Fibroblast of lung (primary cell): Measurements from ENCODE around the gene MIGA2. TPM values are rescaled to one million over a fixed set of nuclear protein-coding genes. Genes with fewer than 3 reads are reported as not detected.

Experiments
- DNase-seq, 2 donors: peaks; one replicate each; pipeline versions ENCODE4 v3.0.0 to v3.0.0-alpha.2; 2010; ENCODE audit warnings: low read depth in 2 of 2
- H2AFZ ChIP-seq: 2 replicates; pipeline ENCODE4 v1.5.1; 2012; ENCODE audit warnings: low read length, control low read depth, inconsistent platforms
- H3K27ac ChIP-seq: 2 replicates; pipeline ENCODE4 v1.5.1; 2011; ENCODE audit warnings: low read length, control low read depth; ENCODE audit not compliant: insufficient read depth
- H3K27me3 ChIP-seq: 2 replicates; pipeline ENCODE4 v1.5.1; 2011; ENCODE audit warnings: mild to moderate bottlenecking, low read length; ENCODE audit not compliant: control insufficient read depth, insufficient read depth
- H3K36me3 ChIP-seq: 2 replicates; pipeline ENCODE4 v1.5.1; 2011; ENCODE audit warnings: low read length; ENCODE audit not compliant: control insufficient read depth, insufficient read depth
- H3K4me1 ChIP-seq: 2 replicates; pipeline ENCODE4 v1.5.1; 2011; ENCODE audit warnings: low read length; ENCODE audit not compliant: control insufficient read depth, insufficient read depth; ENCODE audit errors: extremely low read depth
- H3K4me2 ChIP-seq: 2 replicates; pipeline ENCODE4 v1.5.1; 2011; ENCODE audit warnings: low read length, control low read depth; ENCODE audit not compliant: insufficient read depth; ENCODE audit errors: extremely low read depth
- H3K4me3 ChIP-seq, 4 experiments: fragments of 200-600 bp in 1 of 4; sonication (generic) in 1 of 4; replicated peaks in 1 of 4; 2 replicates each; pipeline ENCODE4 v1.5.1; 2011 to 2016; ENCODE audit warnings: low read length in 4 of 4, low read depth in 3 of 4, mild to moderate bottlenecking in 3 of 4, control low read depth in 2 of 4, inconsistent platforms in 1 of 4, mixed read lengths in 1 of 4; ENCODE audit not compliant: insufficient read depth in 1 of 4; ENCODE audit errors: control extremely low read depth in 1 of 4
- H3K79me2 ChIP-seq: 2 replicates; pipeline ENCODE4 v1.5.1; 2012; ENCODE audit warnings: mild to moderate bottlenecking, low read length, inconsistent platforms; ENCODE audit not compliant: control insufficient read depth, insufficient read depth
- H3K9ac ChIP-seq: 2 replicates; pipeline ENCODE4 v1.5.1; 2011; ENCODE audit warnings: mild to moderate bottlenecking, low read length, control low read depth; ENCODE audit not compliant: insufficient read depth
- H3K9me3 ChIP-seq: 2 replicates; pipeline ENCODE4 v1.5.1; 2012; ENCODE audit warnings: low read depth, low read length; ENCODE audit not compliant: control insufficient read depth, insufficient read depth
- H4K20me1 ChIP-seq: 2 replicates; pipeline ENCODE4 v1.5.1; 2011; ENCODE audit warnings: low read length; ENCODE audit not compliant: control insufficient read depth, insufficient read depth; ENCODE audit errors: extremely low read depth
- EZH2 ChIP-seq: IDR thresholded peaks from 2 replicates; pipeline ENCODE4 v1.5.1; 2012; ENCODE audit warnings: low read length, control low read depth, mild to moderate bottlenecking; ENCODE audit errors: missing control alignments
- polyA plus RNA-seq, 2 donors: library from polyadenylated mRNA; depleted of rRNA in 1 of 2; stranded (reverse) in 1 of 2; unstranded in 1 of 2; fragments of >200 nt; gene quantifications; 2 replicates each; pipeline ENCODE4 v1.2.1, GENCODE V29; 2011 to 2012; ENCODE audit warnings: missing spikeins in 1 of 2
- total RNA-seq: library from RNA; depleted of rRNA; stranded (reverse); fragments of >200 nt; gene quantifications from 2 replicates; pipeline ENCODE4 v1.2.1, GENCODE V29; 2014
- TF ChIP-seq, protein P1 (sequence below), 2 donors: IDR thresholded peaks in 1 of 2; conservative IDR thresholded peaks in 1 of 2; 1 replicate in 1 of 2; 2 replicates in 1 of 2; pipeline ENCODE4 v1.5.1; 2011 to 2012; ENCODE audit warnings: low read length in 2 of 2, control low read depth in 1 of 2, inconsistent platforms in 1 of 2, low read depth in 1 of 2, mild to moderate bottlenecking in 1 of 2

Gene MIGA2
- total and polyA plus RNA-seq, 2 donors (not counting 1 experiment from before 2014, with no cell fraction given): 9.8 to 23.3 TPM

DNA sequence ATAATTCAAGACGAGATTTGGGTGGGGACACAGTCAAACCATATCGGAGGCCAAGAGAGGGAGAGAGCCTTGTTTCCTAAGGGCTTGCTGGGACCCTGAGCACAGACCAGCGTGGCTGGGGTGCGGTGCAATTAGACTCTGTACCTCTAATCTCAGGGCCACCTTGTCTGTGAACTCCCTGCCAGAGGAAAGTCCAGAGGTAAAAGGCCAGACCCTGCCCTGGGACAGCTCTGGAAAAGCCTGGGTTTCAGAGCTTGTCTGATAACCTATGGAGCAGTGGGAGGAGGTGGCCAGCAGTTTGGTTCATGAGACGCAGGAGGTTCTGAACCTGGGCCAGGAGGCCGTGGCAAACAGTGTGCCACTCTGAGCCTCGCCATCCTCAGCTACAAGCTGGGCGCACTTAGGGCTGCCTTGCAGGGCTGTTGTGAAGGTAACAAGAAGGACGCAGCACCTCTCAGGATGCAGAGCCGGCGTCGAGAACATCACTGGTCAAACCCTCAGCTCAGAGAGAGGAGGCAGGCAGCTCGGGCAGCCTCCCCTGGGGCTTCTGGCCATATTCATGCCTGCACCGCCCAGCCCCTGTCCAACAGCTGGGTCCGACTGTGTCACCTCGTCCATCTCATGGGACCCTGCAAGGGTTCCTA is 39.7 kb downstream of the MIGA2 start:
- no peaks in the 10 kb centered on the region for H3K4me1 ChIP-seq
- no peaks in the 10 kb centered on the region for H3K27me3 ChIP-seq
- H3K27ac ChIP-seq: no peak overlapping the region
- no peaks in the 10 kb centered on the region for H3K79me2 ChIP-seq
- H3K9ac ChIP-seq: no peak overlapping the region
- no peak overlapping the region for H2AFZ ChIP-seq
- H3K36me3 ChIP-seq: no peaks in the 10 kb centered on the region
- H3K9me3 ChIP-seq: no peaks in the 10 kb centered on the region
- H3K4me3 ChIP-seq: no peak overlapping the region
- H4K20me1 ChIP-seq: no peaks in the 10 kb centered on the region
- no peak overlapping the region for H3K4me2 ChIP-seq
- TF ChIP-seq, protein P1, sequence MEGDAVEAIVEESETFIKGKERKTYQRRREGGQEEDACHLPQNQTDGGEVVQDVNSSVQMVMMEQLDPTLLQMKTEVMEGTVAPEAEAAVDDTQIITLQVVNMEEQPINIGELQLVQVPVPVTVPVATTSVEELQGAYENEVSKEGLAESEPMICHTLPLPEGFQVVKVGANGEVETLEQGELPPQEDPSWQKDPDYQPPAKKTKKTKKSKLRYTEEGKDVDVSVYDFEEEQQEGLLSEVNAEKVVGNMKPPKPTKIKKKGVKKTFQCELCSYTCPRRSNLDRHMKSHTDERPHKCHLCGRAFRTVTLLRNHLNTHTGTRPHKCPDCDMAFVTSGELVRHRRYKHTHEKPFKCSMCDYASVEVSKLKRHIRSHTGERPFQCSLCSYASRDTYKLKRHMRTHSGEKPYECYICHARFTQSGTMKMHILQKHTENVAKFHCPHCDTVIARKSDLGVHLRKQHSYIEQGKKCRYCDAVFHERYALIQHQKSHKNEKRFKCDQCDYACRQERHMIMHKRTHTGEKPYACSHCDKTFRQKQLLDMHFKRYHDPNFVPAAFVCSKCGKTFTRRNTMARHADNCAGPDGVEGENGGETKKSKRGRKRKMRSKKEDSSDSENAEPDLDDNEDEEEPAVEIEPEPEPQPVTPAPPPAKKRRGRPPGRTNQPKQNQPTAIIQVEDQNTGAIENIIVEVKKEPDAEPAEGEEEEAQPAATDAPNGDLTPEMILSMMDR (conservative IDR thresholded peaks at IDR 0.05 in 1 of 2, IDR thresholded peaks at IDR 0.05 in 1 of 2; ENCODE audit: low read depth in 1 of 2, low read length in 2 of 2): no peak
- no peak for TF ChIP-seq EZH2
- no peak for DNase-seq

DNA sequence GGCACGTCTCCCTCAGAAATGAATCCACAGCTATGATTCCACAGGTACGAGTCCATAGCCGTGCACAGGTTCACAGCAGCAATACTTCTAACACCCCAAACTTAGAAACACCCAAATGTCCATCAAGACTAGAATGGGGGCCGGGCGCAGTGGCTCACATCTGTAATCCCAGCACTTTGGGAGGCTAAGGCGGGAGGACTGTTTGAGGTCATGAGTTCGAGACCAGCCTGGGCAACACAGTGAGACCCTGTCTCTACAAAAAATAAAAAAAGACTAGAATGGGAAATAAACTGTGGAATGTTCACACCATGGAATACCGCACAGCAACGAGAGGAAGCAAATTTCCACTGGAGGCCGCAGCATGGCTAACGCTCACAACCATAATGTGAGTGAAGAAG is 40.2 kb downstream of the MIGA2 start:
- no peaks in the 10 kb centered on the region for H3K36me3 ChIP-seq
- H3K4me3 ChIP-seq: no peak overlapping the region
- H4K20me1 ChIP-seq: no peaks in the 10 kb centered on the region
- H3K4me2 ChIP-seq: no peak overlapping the region
- no peaks in the 10 kb centered on the region for H3K9me3 ChIP-seq
- DNase-seq: no peak
- TF ChIP-seq, protein P1 (conservative IDR thresholded peaks at IDR 0.05 in 1 of 2, IDR thresholded peaks at IDR 0.05 in 1 of 2; ENCODE audit: low read depth in 1 of 2, low read length in 2 of 2): no peak
- no peak for TF ChIP-seq EZH2
- peaks cover 2% of the 10 kb centered on the region for H3K79me2 ChIP-seq
- H3K9ac ChIP-seq: no peak overlapping the region
- no peak overlapping the region for H3K27ac ChIP-seq
- no peaks in the 10 kb centered on the region for H3K4me1 ChIP-seq
- no peaks in the 10 kb centered on the region for H3K27me3 ChIP-seq
- no peak overlapping the region for H2AFZ ChIP-seq

DNA sequence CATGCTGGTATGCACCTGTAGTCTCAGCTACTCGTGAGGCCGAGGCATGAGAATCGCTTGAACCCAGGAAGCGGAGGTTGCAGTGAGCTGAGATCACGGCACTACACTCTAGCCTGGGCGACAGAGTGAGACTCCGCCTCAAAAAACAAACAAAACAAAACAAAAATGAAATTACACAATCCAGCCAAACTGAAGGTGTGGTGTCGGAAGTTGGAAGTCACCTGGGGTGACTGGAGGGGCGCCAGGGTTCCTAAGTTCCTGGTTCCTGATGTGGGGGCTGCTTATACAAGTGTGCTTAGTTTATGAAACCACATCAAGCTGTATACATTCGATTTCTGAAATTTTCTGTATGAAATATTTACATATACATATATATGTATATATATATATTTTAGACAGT is 40.8 kb downstream of the MIGA2 start:
- no peak for DNase-seq
- H3K9me3 ChIP-seq: no peaks in the 10 kb centered on the region
- peaks cover 5% of the 10 kb centered on the region for H3K4me1 ChIP-seq
- H3K27me3 ChIP-seq: no peaks in the 10 kb centered on the region
- no peak overlapping the region for H2AFZ ChIP-seq
- no peak for TF ChIP-seq EZH2
- TF ChIP-seq, protein P1 (conservative IDR thresholded peaks at IDR 0.05 in 1 of 2, IDR thresholded peaks at IDR 0.05 in 1 of 2; ENCODE audit: low read depth in 1 of 2, low read length in 2 of 2): no peak
- H3K4me3 ChIP-seq: no peak overlapping the region
- no peak overlapping the region for H3K4me2 ChIP-seq
- H3K9ac ChIP-seq: no peak overlapping the region
- H3K27ac ChIP-seq: no peak overlapping the region
- H4K20me1 ChIP-seq: no peaks in the 10 kb centered on the region
- H3K79me2 ChIP-seq: peaks cover 8% of the 10 kb centered on the region
- H3K36me3 ChIP-seq: no peaks in the 10 kb centered on the region
